HepG2 (cell line): ENCODE measurements around the gene TAS2R13.

Experiments used
- CREM ChIP-seq, 2 experiments: sonication (generic) in 1 of 2; formaldehyde crosslinking in 1 of 2; IDR thresholded peaks; 2 replicates each; pipeline versions ENCODE4 v1.4.0 to v1.6.1; 2016 to 2020; ENCODE audit warnings: antibody characterized with exemption in 1 of 2, mild to moderate bottlenecking in 1 of 2, missing genetic modification reagents in 1 of 2
- DPF2 ChIP-seq: sonication (generic); formaldehyde crosslinking; IDR thresholded peaks from 2 replicates; pipeline ENCODE4 v1.4.0; 2020; ENCODE audit warnings: mild to moderate bottlenecking, low read depth, missing genetic modification reagents, borderline replicate concordance
- FOXA3 ChIP-seq: IDR thresholded peaks from 2 replicates; pipeline ENCODE4 v1.6.1; 2016; ENCODE audit warnings: missing genetic modification reagents, missing compliant biosample characterization
- ISX ChIP-seq: sonication (generic); formaldehyde crosslinking; conservative IDR thresholded peaks from 2 replicates; pipeline ENCODE4 v1.5.0; 2020; ENCODE audit warnings: missing genetic modification reagents

- no peak for TF ChIP-seq DPF2
- TF ChIP-seq FOXA3, result no peak
- TF ChIP-seq CREM (IDR thresholded peaks at IDR 0.05), result no peak
- TF ChIP-seq CREM (CRISPR knock-in tag; IDR thresholded peaks at IDR 0.05), result no peak
- no peak for TF ChIP-seq ISX (CRISPR knock-in tag)
Measured at GRCh38 chr12:10939163-10939562, 29.8 kb upstream of the TAS2R13 start, which contains the start of gene TAS2R14.
